NB4 (cell line): Measurements from ENCODE around the gene GRIA1.

Source experiments
- DNase-seq: peaks from one replicate; pipeline ENCODE4 v3.0.0; 2010; ENCODE audit warnings: low read depth
- H3K4me3 ChIP-seq: one replicate; pipeline ENCODE4 v1.5.1; 2011; ENCODE audit warnings: mild to moderate bottlenecking, low read depth, low read length, moderate library complexity
- CTCF ChIP-seq: IDR thresholded peaks from one replicate; pipeline ENCODE4 v1.5.1; 2012; ENCODE audit warnings: low read depth, low read length
- MAX ChIP-seq: IDR thresholded peaks from 2 replicates; pipeline ENCODE4 v1.6.1; 2011; ENCODE audit warnings: low read depth, low read length
- MYC ChIP-seq: IDR thresholded peaks from 2 replicates; pipeline ENCODE4 v1.6.1; 2011; ENCODE audit warnings: low read depth, low read length
- POLR2A ChIP-seq: IDR thresholded peaks from 2 replicates; pipeline ENCODE4 v1.6.1; 2011; ENCODE audit warnings: mild to moderate bottlenecking; ENCODE audit not compliant: insufficient read length; ENCODE audit errors: extremely low read depth

The GRIA1 gene

GRCh38 chr5:153792305-153792704 is 301.8 kb downstream of the GRIA1 start:
- no peak for DNase-seq
- no peak for TF ChIP-seq POLR2A
- TF ChIP-seq MYC: no peak
- TF ChIP-seq MAX: no peak
- no peak for TF ChIP-seq CTCF
- H3K4me3 ChIP-seq: no peak overlapping the region

- no peak overlapping the region for H3K4me3 ChIP-seq
- TF ChIP-seq MYC: no peak
- no peak for DNase-seq
These were observed 303.2 kb downstream of the GRIA1 start for GRCh38 chr5:153793699-153794098.

- H3K4me3 ChIP-seq: no peak overlapping the region
- DNase-seq: no peak
- TF ChIP-seq POLR2A (no peak), MYC (no peak), MAX (no peak), CTCF (no peak)
These were observed 303.9 kb downstream of the GRIA1 start for GRCh38 chr5:153794327-153794726.

- DNase-seq: no peak
- no peak overlapping the region for H3K4me3 ChIP-seq
- TF ChIP-seq MYC (no peak), CTCF (no peak), MAX (no peak), POLR2A (no peak)
These were observed 306.1 kb downstream of the GRIA1 start for GRCh38 chr5:153796527-153796926.

GRCh38 chr5:153797484-153797883 is 307.0 kb downstream of the GRIA1 start:
- no peak overlapping the region for H3K4me3 ChIP-seq
- no peak for DNase-seq
- no peak for TF ChIP-seq CTCF
- no peak for TF ChIP-seq POLR2A
- no peak for TF ChIP-seq MYC
- TF ChIP-seq MAX: no peak

GRCh38 chr5:153798830-153799229 is 308.4 kb downstream of the GRIA1 start:
- no peak for TF ChIP-seq CTCF
- no peak for TF ChIP-seq POLR2A
- no peak for TF ChIP-seq MAX
- no peak for TF ChIP-seq MYC
- H3K4me3 ChIP-seq: no peak overlapping the region
- DNase-seq: no peak

- TF ChIP-seq MYC (no peak), POLR2A (no peak), CTCF (no peak)
- DNase-seq: no peak
- H3K4me3 ChIP-seq: no peak overlapping the region
These were observed 309.0 kb downstream of the GRIA1 start for GRCh38 chr5:153799466-153799865.
